ENCODE data around the gene CYP2A7.
A peak's percentile ranks its signal among the peaks of the same experiment; 100 is the strongest.
"Not testable (repeated sequence)": the region's sequence is repeated elsewhere in the genome, so short reads cannot be mapped to it uniquely, and the experiment has no call there.

Gene CYP2A7, protein sequence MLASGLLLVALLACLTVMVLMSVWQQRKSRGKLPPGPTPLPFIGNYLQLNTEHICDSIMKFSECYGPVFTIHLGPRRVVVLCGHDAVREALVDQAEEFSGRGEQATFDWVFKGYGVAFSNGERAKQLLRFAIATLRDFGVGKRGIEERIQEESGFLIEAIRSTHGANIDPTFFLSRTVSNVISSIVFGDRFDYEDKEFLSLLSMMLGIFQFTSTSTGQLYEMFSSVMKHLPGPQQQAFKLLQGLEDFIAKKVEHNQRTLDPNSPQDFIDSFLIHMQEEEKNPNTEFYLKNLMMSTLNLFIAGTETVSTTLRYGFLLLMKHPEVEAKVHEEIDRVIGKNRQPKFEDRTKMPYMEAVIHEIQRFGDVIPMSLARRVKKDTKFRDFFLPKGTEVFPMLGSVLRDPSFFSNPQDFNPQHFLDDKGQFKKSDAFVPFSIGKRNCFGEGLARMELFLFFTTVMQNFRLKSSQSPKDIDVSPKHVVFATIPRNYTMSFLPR

DNA sequence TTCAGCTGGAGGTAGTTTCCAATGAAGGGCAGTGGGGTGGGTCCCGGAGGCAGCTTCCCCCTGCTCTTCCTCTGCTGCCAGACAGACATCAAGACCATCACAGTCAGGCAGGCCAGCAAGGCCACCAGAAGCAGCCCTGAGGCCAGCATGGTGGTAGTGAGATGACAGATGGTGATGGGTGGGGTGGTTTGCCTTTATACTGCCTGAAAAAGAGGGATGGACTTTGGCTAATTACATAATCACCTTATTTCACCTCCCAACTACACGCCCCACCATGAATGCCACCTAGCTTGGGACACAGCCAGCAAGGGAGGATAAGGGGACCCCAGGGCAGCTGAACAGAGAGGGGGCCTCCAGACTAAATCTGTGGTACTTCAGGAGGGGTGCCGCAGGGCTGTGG lies at the start of gene CYP2A7:
Gene CYP2A7, minus strand, starts transcription at position 170 of the 400 bp plus-strand sequence. Its CDS starts 21 bp downstream, at position 149.
- DNase-seq (ENCODE audit: low spot score): not testable (repeated sequence)

DNA sequence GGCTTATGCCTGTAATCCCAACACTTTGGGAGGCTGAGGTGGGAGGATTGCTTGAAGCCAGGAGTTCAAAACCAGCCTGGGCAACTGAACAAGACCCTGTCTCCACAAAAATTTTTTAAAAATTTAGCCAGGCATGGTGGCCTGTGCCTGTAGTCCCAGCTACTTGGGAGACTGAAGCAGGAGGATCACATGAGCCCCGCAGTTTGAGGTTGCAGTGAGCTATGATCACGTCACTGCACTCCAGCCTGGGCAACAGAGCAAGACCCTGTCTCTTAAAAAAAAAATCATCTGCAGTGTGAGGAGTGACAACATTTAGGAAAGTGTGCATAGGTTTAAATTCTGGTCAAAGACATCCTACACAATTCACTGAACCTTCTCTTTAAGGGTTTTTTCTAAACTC lies 48.8 kb upstream of the CYP2A7 start:
- DNase-seq (ENCODE audit: low spot score): not testable (repeated sequence)

DNA sequence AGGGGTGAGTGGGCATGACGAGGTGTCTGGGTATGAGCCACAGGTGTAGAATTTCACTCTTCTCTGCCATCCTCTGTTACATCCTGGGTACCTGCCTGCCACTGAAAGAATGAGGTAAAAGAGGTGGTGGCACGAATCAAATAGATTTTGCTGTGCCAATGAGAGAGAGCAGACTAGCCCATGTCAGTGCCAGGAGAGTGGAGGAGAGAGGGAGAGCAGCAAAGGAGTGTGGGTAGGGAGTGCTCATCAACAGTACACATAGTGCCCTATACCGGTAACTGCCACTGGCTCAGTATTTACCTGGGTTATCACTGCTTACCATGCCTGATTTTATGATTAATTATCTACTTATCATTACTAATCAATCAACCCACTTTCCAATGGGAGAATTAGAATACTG lies 47.9 kb upstream of the CYP2A7 start:
- not testable (repeated sequence) for DNase-seq (ENCODE audit: low spot score)

DNA sequence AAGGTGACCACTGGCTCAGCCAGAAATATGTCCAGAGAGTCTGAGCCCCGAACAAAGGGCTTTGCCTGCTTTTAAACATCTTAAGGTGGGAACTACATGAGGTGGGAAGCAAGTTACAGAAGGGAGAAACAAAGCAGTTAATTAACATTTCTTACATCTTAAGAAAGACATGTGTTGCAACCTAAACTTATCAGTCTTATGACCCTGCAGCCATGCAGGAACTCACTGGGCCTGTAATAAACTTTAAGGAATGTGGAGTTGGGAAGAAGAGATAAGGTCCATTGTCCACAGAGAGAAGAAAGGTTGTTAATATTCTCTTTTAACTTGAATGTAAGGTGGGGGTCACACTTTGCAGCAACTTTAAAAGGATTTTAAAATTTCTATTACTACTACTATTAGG lies 46.8 kb upstream of the CYP2A7 start:
- no peak for DNase-seq (ENCODE audit: low spot score)

DNA sequence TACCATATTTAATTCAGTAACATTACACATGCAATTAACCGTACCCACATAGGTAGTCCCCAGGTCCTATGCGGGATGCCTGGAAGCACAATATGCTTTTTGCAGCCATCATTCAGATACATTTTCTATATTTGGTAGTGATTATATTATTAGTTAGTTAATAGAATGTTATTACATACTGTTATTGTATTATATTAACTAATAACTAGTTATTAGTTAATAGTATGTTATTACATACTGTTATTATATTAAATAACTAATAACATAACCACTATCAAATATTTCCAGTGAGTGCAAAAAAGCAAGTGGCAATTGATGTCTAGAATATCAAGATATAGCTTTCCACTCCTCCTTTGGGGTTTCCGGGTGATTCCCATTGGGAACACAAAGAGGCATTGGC lies 45.5 kb upstream of the CYP2A7 start:
- DNase-seq (ENCODE audit: low spot score): no peak

DNA sequence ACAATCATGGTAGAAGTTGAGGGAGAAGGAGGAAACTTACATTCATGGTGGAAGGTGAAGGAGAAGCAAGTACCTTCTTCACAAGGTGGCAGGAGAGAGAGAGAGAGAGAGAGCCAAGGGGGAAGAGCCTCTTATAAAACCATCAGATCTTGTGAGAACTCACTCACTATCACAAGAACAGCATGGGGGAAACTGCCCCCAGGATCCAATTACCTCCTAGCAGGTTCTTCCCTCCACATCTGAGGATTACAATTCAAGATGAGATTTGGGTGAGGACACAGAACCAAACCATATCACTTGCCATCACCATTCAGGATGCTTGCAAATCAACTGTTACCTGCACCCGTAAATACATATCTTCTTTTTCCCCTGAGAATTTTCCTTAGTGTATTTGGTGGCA lies 44.2 kb upstream of the CYP2A7 start:
- DNase-seq (ENCODE audit: low spot score): not testable (repeated sequence)

DNA sequence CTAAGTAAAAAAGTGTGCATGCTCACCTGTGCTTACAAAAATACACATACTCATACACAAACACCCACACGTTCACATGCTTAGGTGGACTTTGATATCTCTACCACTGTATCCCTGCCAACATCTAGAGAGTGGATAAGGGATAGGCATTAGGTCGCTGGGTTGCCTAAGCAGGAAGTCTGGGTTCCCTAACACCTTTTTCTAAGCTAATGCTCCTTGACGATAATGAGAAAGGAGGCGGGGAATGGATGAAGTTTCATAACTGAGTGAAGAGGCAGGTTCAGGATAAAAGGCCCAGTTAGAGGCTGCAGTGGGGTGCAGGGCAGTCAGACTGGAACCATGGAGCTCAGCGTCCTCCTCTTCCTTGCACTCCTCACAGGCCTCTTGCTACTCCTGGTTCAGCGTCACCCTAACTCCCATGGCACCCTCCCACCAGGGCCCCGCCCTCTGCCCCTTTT lies 41.9 kb upstream of the CYP2A7 start:
- no peak for DNase-seq (ENCODE audit: low spot score)

DNA sequence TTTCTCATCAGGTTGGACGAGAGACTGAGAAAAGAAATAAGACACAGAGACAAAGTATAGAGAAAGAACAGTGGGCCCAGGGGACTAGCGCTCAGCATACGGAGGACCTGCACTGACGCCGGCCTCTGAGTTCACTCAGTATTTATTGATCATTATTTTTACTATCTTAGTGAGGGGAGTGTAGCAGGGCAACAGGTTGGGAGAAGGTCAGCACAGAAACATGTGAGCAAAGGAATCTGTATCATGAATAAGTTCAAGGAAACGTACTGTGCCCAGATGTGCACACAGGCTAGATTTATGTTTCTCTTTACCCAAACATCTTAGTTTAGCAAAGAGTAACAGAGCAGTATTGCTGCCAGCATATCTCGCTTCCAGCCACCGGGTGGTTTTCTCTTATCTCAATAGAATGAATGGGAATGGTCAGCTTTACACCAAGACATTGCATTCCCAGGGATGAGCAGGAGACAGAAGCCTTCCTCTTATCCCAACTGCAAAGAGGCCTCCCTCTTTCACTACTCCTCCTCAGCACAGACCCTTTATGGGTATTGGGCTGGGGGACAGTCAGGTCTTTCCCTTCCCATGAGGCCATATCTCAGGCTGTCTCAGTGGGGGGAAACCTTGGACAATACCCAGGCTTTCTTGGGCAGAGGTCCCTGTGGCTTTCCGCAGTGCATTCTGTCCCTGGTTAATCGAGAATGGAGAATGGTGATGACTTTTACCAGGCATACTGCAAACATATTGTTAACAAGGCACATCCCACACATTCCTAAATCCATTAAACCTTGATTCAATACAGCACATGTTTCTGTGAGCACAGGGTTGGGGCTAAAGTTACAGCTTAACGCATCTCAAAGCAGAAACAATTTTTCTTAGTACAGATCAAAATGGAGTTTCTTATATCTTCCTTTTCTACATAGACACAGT lies 40.5 kb upstream of the CYP2A7 start:
- not testable (repeated sequence) for DNase-seq (ENCODE audit: low spot score)

DNA sequence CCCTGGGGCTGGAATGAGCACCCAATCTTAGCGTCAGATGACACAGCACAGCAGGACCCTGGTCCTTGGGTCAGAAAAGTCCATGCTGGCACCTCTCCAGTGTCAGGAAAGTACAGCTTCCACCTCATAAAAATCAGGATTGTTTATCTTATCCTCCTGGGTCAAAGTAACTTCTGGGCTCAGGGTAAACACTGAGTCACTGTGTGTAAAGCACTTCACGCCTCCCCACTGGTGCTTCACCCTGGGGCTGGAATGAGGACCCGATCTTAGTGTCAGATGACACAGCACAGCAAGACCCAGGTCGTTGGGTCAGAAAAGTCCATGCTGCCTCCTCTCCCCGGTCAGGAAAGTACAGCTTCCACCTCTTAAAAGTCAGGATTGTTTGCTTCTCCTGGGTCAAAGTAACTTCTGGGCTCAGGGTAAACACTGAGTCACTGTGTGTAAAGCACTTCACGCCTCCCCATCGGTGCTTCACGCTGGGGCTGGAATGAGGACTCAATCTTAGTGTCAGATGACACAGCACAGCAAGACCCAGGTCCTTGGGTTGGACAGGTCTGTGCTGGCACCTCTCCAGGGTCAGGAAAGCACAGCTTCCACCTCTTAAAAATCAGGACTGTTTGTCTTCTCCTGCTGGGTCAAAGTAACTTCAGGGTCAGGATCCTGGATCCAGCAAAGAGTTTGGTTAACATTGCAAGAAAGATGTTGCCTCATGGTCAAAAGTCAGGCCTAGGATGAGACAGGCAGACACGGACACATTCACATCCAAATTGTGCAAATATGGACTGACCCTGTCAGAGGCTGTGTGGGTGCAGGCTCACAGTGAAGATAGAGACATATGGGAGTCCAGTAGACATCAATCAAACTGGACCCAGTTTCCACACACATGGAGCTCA lies 39.2 kb upstream of the CYP2A7 start:
- no peak for DNase-seq (ENCODE audit: low spot score)

DNA sequence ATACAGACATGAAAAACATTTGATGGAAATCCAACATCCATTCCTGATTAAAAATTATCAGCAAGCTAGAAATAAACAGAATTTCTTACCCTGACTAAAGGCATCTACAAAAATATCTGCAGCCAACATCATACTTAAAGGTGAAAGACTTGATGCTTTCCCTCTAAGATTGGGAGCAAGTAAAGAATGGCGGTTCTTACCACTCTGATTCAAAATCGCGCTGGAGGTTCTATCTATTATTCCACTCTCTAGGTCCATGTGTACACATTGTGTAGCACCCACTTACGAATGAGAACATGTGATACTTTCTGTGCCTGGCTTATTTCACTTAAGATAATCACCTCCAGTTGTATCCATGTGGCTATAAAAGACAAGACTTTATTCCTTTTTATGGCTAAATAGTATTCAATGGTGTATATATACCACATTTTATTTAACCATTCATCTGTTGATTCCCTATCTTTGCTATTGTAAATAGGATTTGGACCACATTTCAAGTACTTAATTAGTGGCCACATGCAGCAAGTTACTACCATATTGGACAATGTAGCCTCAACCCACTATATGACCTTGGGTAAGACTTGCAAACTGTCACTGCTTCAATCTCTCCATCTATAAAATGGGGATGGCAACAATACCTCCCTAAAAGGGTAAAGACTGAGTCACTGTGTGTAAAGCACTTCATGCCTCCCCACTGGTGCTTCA lies 38.4 kb upstream of the CYP2A7 start:
- no peak for DNase-seq (ENCODE audit: low spot score)

DNA sequence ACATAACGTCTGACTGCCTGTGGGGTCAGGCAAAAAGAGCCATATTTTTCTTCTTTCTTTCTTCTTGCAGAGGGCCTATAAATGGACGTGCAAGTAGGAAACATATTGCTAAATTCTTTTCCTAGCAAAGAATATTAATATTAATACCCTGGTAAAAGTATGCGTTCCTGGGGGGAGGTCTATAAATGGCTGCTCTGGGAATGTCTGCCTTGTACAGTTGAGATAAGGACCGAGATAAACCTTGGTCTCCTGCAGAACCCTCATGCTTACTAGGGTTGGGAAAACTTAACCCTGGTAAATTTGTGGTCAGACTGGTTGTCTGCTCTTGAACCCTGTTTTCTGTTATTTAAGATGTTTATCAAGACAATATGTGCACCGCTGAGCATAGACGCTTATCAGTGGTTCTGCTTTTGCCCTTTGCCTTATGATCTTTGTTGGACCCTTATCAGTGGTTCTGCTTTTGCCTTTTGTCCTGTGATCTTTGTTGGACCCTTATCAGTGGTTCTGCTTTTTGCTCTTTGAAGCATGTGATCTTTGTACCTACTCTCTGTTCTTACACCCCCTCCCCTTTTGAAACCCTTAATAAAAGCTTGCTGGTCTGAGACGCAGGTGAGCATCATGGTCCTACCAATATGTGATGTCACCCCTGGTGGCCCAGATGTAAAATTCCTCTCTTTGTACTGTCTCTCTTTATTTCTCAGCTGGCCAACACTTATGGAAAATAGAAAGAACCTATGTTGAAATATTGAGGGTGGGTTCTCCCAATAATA lies 37.7 kb upstream of the CYP2A7 start:
- DNase-seq (ENCODE audit: low spot score): not testable (repeated sequence)

DNA sequence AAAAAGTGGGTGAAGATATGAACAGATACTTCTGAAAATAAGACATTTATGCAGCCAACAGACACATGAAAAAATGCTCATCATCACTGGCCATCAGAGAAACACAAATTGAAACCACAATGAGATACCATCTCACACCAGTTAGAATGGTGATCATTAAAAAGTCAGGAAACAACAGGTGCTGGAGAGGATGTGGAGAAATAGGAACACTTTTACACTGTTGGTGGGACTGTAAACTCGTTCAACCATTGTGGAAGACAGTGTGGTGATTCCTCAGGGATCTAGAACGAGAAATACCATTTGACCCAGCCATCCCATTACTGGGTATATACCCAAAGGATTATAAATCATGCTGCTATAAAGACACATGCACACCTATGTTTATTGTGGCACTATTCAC lies 36.3 kb upstream of the CYP2A7 start:
- DNase-seq (ENCODE audit: low spot score): not testable (repeated sequence)

DNA sequence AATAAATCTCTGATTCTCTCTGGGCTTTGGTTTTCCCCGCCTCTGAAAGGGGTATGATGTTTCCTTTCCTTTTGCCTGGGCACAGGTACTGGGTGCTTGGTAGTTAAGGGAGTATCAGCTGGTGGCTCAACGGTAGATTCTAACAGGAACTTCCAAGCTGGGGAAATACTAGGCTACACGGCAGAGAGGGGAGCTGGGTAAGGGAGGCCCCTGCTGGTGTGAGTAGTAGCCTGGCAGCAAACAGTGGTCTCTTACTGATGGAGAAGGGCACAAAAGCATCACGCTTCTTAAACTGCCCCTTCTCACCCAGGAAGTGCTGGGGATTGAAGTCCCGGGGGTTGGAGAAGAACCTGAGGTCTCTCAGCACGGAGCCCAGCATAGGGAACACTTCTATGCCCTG lies 26.9 kb upstream of the CYP2A7 start:
- DNase-seq (ENCODE audit: low spot score): peak; percentile 38

DNA sequence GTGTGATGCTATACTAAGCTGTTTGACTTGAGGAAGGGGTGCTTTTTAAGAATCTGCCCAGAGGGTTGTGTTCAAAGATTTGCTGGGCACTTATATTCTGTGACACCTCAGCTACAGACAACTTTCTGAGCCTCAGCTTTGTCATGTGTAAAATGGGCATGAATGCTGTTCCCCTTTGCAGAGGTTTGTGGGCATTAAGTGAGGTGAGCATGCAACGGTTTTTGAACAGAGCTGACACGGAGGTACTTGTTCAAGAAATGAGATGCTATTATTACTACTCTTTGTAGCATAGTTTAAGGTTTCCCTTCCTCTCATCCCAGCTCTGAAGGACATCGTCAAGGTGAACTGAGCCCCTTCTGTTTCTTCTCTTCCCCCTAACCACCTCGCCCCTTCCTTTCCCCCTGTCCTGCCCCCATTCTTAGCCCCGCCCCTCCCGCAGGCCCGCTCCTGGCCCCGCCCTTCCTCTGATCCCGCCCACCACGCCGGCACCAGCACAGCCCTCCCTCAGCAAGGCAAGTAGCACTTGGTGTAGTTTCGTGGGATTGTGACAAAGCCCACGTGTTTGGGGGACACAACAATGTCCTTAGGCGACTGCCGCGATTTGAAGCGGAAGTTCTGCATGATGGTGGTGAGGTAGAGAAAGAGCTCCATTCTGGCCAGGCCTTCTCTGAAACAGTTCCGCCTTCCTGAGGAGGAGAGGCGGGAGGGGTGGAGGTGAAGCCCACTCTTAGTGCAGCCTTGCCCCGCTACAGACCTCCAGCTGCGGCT lies 26.1 kb upstream of the CYP2A7 start:
- DNase-seq (ENCODE audit: low spot score): peak; percentile 29

DNA sequence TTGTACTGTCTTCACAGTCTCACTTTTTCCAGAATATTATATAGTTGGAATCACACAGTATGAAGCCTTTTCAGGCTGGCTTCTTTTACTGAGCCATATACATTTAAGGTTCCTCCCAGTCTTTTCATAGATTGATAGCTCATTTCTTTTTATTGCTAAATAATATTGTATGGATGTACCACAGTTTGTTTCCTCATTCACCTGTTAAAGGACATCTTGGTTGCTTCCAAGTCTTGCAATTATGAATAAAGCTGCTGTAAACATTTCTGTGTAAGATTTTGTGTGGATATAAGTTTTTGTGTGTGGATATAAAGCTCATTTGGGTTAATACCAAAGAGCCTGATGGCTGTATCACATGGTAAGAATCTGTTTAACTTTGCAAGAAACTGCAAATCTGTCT lies 24.5 kb upstream of the CYP2A7 start:
- DNase-seq (ENCODE audit: low spot score): no peak

DNA sequence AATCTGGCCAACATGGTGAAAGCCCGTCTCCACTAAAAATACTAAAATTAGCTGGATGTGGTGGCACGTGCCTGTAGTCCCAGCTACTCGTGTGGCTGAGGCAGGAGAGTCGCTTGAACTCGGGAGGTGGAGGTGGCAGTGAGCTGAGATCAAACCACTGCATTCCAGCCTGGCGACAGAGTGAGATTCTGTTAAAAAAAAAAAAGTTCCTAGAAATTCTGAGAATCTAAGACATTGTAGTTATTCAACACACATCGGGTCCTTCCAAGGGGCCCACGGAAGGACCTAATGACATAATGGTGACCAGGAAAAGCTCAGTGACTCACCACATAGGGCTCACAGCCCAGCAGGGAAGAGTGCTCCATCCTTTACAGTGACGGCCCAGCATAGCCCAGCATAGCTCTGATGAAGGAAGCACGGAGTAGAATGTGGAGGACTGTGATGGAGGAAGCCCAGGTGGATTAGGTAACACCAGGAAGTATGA lies 22.7 kb upstream of the CYP2A7 start:
- DNase-seq (ENCODE audit: low spot score): not testable (repeated sequence)

DNA sequence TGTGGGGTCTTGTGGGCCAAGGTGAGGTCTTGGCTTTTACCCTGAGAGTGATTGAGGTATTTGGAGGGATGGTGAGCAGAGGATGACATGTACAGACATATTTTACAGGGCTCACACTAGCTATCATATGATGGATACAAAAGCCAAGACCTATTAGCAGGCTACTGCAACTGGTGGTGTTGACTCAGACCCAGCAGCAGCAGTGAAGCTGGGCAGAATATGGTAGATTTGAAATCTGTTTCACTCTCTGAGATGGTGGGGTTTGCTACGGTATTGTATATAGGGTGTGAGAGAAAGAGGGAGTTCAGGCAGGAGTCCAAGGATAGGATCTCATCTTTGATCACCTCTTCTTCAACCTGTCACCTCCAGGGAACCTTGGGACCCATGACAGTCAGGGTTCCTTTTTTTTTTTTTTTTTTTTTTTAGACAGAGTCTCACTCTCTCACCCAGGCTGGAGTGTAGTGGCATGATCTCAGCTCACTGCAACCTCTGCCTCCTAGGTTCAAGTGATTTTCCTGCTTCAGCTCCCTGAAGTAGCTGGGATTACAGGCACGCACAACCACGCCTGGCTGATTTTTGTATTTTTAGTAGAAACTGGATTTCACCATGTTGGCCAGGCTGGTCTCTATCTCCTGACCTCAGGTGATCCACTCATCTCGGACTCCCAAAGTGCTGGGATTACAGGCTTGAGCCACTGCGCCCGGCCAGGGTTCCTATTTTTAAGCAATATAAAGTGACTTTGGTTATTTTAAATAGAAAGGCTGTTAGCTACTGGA lies 20.1 kb upstream of the CYP2A7 start:
- not testable (repeated sequence) for DNase-seq (ENCODE audit: low spot score)

DNA sequence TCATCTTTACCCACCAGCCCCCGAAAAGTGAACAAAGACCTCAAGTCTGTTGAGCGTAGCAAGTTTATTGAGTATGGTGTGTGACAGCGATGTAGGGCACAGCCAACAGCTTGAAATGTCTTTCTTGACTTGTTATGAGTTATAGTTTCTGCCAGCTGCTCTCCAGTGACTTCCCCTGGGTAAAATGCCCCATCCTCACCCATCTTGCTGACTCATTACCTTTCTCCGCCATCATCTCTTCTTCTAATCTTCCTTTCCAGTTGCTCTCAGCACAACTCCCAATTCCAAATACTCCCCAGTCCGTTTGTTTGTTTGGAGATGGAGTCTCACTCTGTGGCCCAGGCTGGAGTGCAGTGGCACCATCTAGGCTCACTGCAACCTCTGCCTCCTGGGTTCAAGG lies 18.5 kb upstream of the CYP2A7 start:
- not testable (repeated sequence) for DNase-seq (ENCODE audit: low spot score)
